Subcutaneous abdominal adipose tissue (tissue), 5 donors: ENCODE measurements around the gene BMAL2.

Source experiments
- H3K27ac ChIP-seq: one replicate; pipeline ENCODE4 v1.7.0; 2013; ENCODE audit warnings: low read depth, mild to moderate bottlenecking, inconsistent platforms, low read length, moderate library complexity
- H3K27me3 ChIP-seq, 5 donors: one replicate each; pipeline ENCODE4 v1.7.0; 2013; ENCODE audit warnings: low read length in 5 of 5, inconsistent platforms in 1 of 5; ENCODE audit not compliant: control insufficient read depth in 5 of 5, insufficient read depth in 4 of 5
- H3K36me3 ChIP-seq, 5 donors: one replicate each; pipeline ENCODE4 v1.7.0; 2013; ENCODE audit warnings: low read length in 5 of 5; ENCODE audit not compliant: control insufficient read depth in 5 of 5, insufficient read depth in 5 of 5
- H3K4me1 ChIP-seq, 5 donors: one replicate each; pipeline ENCODE4 v1.7.0; 2013; ENCODE audit warnings: low read length in 5 of 5, mild to moderate bottlenecking in 3 of 5, moderate library complexity in 1 of 5; ENCODE audit not compliant: control insufficient read depth in 5 of 5, insufficient read depth in 5 of 5
- H3K4me3 ChIP-seq, 5 donors: one replicate each; pipeline ENCODE4 v1.7.0; 2013; ENCODE audit warnings: low read length in 5 of 5, low read depth in 1 of 5
- H3K9ac ChIP-seq, 5 donors: one replicate each; pipeline ENCODE4 v1.7.0; 2013; ENCODE audit warnings: low read length in 5 of 5, mild to moderate bottlenecking in 4 of 5, moderate library complexity in 3 of 5
- H3K9me3 ChIP-seq, 5 donors: one replicate each; pipeline ENCODE4 v1.7.0; 2013; ENCODE audit warnings: low read length in 5 of 5; ENCODE audit not compliant: control insufficient read depth in 5 of 5
- donor health status: healthy.
- donor health status: healthy.
- donor health status: healthy.
- donor health status: healthy.
- donor health status: healthy.

Gene BMAL2

GRCh38 chr12:27335364-27336281 is 3.0 kb downstream of the BMAL2 start:
- H3K9me3 ChIP-seq, result no peaks in the 10 kb centered on the region
- peaks cover 0 to 28% (median 23%) of the 10 kb centered on the region in 5 donors for H3K4me1 ChIP-seq
- no peaks in the 10 kb centered on the region for H3K27me3 ChIP-seq
- no peak overlapping the region for H3K9ac ChIP-seq
- H3K4me3 ChIP-seq, result no peak overlapping the region
- H3K36me3 ChIP-seq, result no peaks in the 10 kb centered on the region
- no peak overlapping the region for H3K27ac ChIP-seq

- no peaks in the 10 kb centered on the region for H3K36me3 ChIP-seq
- H3K9ac ChIP-seq, result no peak overlapping the region
- H3K4me3 ChIP-seq, result no peak overlapping the region
- no peaks in the 10 kb centered on the region for H3K9me3 ChIP-seq
- H3K27ac ChIP-seq, result no peak overlapping the region
- H3K4me1 ChIP-seq, result peaks cover 0 to 23% (median 20%) of the 10 kb centered on the region in 5 donors
- H3K27me3 ChIP-seq, result no peaks in the 10 kb centered on the region
These were observed 3.6 kb downstream of the BMAL2 start for GRCh38 chr12:27336282-27336653.

- H3K36me3 ChIP-seq, result no peaks in the 10 kb centered on the region
- H3K27ac ChIP-seq, result no peak overlapping the region
- no peaks in the 10 kb centered on the region for H3K9me3 ChIP-seq
- no peak overlapping the region for H3K4me3 ChIP-seq
- peaks cover 0 to 14% (median 10%) of the 10 kb centered on the region in 5 donors for H3K4me1 ChIP-seq
- no peak overlapping the region for H3K9ac ChIP-seq
- no peaks in the 10 kb centered on the region for H3K27me3 ChIP-seq
These were observed 4.7 kb downstream of the BMAL2 start for GRCh38 chr12:27337376-27337775.

- Histone ChIP-seq H3K9me3 (no peaks in the 10 kb centered on the region), H3K27ac (no peak overlapping the region), H3K4me3 (no peak overlapping the region), H3K4me1 (peaks cover 0 to 5% (median 4%) of the 10 kb centered on the region in 5 donors), H3K36me3 (no peaks in the 10 kb centered on the region), H3K27me3 (no peaks in the 10 kb centered on the region), H3K9ac (no peak overlapping the region)
These were observed 5.8 kb downstream of the BMAL2 start for GRCh38 chr12:27338473-27338872.

- Histone ChIP-seq H3K4me1 (peaks cover 0 to 6% (median 0%) of the 10 kb centered on the region in 5 donors), H3K27ac (no peak overlapping the region), H3K4me3 (no peak overlapping the region), H3K9ac (no peak overlapping the region), H3K27me3 (no peaks in the 10 kb centered on the region), H3K36me3 (no peaks in the 10 kb centered on the region), H3K9me3 (no peaks in the 10 kb centered on the region)
These were observed 8.3 kb downstream of the BMAL2 start for GRCh38 chr12:27340971-27341370.

GRCh38 chr12:27342536-27342935 is 9.9 kb downstream of the BMAL2 start:
- Histone ChIP-seq H3K9ac (no peak overlapping the region), H3K4me1 (peaks cover 0 to 6% (median 0%) of the 10 kb centered on the region in 5 donors), H3K27ac (no peak overlapping the region), H3K4me3 (no peak overlapping the region), H3K27me3 (no peaks in the 10 kb centered on the region), H3K9me3 (no peaks in the 10 kb centered on the region), H3K36me3 (no peaks in the 10 kb centered on the region)

- Histone ChIP-seq H3K27me3 (no peaks in the 10 kb centered on the region), H3K4me1 (peaks cover 0 to 6% (median 0%) of the 10 kb centered on the region in 5 donors), H3K27ac (no peak overlapping the region), H3K9ac (no peak overlapping the region), H3K4me3 (no peak overlapping the region), H3K9me3 (no peaks in the 10 kb centered on the region), H3K36me3 (no peaks in the 10 kb centered on the region)
These were observed 10.8 kb downstream of the BMAL2 start for GRCh38 chr12:27343255-27344000.

GRCh38 chr12:27344246-27344645 is 11.6 kb downstream of the BMAL2 start:
- Histone ChIP-seq H3K27me3 (no peaks in the 10 kb centered on the region), H3K36me3 (no peaks in the 10 kb centered on the region), H3K4me1 (peaks cover 0 to 6% (median 0%) of the 10 kb centered on the region in 5 donors), H3K27ac (no peak overlapping the region), H3K4me3 (no peak overlapping the region), H3K9ac (no peak overlapping the region), H3K9me3 (no peaks in the 10 kb centered on the region)

- H3K27me3 ChIP-seq, result no peaks in the 10 kb centered on the region
- H3K27ac ChIP-seq, result no peak overlapping the region
- no peak overlapping the region for H3K4me3 ChIP-seq
- no peaks in the 10 kb centered on the region for H3K9me3 ChIP-seq
- H3K9ac ChIP-seq, result no peak overlapping the region
- no peaks in the 10 kb centered on the region for H3K36me3 ChIP-seq
- H3K4me1 ChIP-seq, result peaks cover 0 to 6% (median 0%) of the 10 kb centered on the region in 5 donors
These were observed 12.1 kb downstream of the BMAL2 start for GRCh38 chr12:27344760-27345159.

GRCh38 chr12:27345376-27345775 is 12.7 kb downstream of the BMAL2 start:
- no peaks in the 10 kb centered on the region for H3K27me3 ChIP-seq
- no peak overlapping the region for H3K9ac ChIP-seq
- peaks cover 0 to 6% (median 0%) of the 10 kb centered on the region in 5 donors for H3K4me1 ChIP-seq
- no peaks in the 10 kb centered on the region for H3K9me3 ChIP-seq
- H3K27ac ChIP-seq, result no peak overlapping the region
- H3K4me3 ChIP-seq, result no peak overlapping the region
- H3K36me3 ChIP-seq, result no peaks in the 10 kb centered on the region
